Esophagus squamous epithelium (tissue), 5 donors: ENCODE data around the gene RNF212. TPM values are rescaled to one million over a fixed set of nuclear protein-coding genes. Genes with fewer than 3 reads are reported as not detected.

ENCODE experiments used
- DNase-seq: peaks from one replicate; lab custom pipeline; 2025; lab: John Stamatoyannopoulos, UW
- H3K27ac ChIP-seq, 4 donors: fragments of 200-600 bp; sonication (generic); one replicate each; pipeline ENCODE4 v1.5.1; 2016 to 2019; ENCODE audit warnings: mild to moderate bottlenecking in 1 of 4
- H3K27me3 ChIP-seq, 4 donors: fragments of 200-600 bp; sonication (generic); 1 replicate in 3 of 4; 2 replicates in 1 of 4; pipeline versions ENCODE4 v1.5.1 to v1.6.0; 2017 to 2021; ENCODE audit warnings: antibody characterized with exemption in 1 of 4
- H3K36me3 ChIP-seq, 3 donors: fragments of 200-600 bp; sonication (generic); one replicate each; pipeline ENCODE4 v1.5.1; 2016 to 2019
- H3K4me1 ChIP-seq, 3 donors: fragments of 200-600 bp; sonication (generic); one replicate each; pipeline ENCODE4 v1.5.1; 2017 to 2019
- H3K4me3 ChIP-seq, 4 donors: fragments of 200-600 bp; sonication (generic); 1 replicate in 3 of 4; 2 replicates in 1 of 4; pipeline ENCODE4 v1.5.1; 2016 to 2019; ENCODE audit warnings: mild to moderate bottlenecking in 2 of 4, moderate library complexity in 1 of 4
- H3K9me3 ChIP-seq, 3 donors: fragments of 200-600 bp; sonication (generic); one replicate each; pipeline ENCODE4 v1.5.1; 2016 to 2019
- POLR2A ChIP-seq, 4 donors: fragments of 450-650 bp; IDR thresholded peaks; one replicate each; pipeline ENCODE4 v1.6.1; 2017; ENCODE audit warnings: antibody characterized with exemption in 4 of 4, mild to moderate bottlenecking in 4 of 4, moderate library complexity in 3 of 4
- WGBS, 2 donors: methylation state at CpG; one replicate each; pipeline ENCODE4 v1.1.5; 2018; 5-methylcytosine and 5-hydroxymethylcytosine counted together
- intact Hi-C: fragments of 100-400 bp; cut with DNase I; formaldehyde crosslinking; loops from one replicate; pipeline ENCODE4 v1.15.0; 2022
- total RNA-seq, 4 donors: library from RNA; depleted of rRNA; stranded (reverse); fragments of >200 nt; gene quantifications; one replicate each; pipeline ENCODE4 v1.1.0, GENCODE V29; 2016
- TF ChIP-seq, protein P1 (sequence below), 6 experiments: fragments of 450-650 bp in 4 of 6; fragments of 200-600 bp in 2 of 6; sonication (generic) in 2 of 6; IDR thresholded peaks; one replicate each; pipeline ENCODE4 v1.5.1; 2016 to 2019; ENCODE audit warnings: antibody characterized with exemption in 6 of 6, mild to moderate bottlenecking in 4 of 6, moderate library complexity in 4 of 6
- donor health status: DM: yes; HTN: yes; CAD: no.

Gene RNF212
- total RNA-seq, 4 donors from 2014 or later = 0.53 to 6.3 (median 1.9) TPM

- no CpG with 5 or more reads among the region's 3 CpGs for WGBS, 2 donors
- TF ChIP-seq, protein P1, sequence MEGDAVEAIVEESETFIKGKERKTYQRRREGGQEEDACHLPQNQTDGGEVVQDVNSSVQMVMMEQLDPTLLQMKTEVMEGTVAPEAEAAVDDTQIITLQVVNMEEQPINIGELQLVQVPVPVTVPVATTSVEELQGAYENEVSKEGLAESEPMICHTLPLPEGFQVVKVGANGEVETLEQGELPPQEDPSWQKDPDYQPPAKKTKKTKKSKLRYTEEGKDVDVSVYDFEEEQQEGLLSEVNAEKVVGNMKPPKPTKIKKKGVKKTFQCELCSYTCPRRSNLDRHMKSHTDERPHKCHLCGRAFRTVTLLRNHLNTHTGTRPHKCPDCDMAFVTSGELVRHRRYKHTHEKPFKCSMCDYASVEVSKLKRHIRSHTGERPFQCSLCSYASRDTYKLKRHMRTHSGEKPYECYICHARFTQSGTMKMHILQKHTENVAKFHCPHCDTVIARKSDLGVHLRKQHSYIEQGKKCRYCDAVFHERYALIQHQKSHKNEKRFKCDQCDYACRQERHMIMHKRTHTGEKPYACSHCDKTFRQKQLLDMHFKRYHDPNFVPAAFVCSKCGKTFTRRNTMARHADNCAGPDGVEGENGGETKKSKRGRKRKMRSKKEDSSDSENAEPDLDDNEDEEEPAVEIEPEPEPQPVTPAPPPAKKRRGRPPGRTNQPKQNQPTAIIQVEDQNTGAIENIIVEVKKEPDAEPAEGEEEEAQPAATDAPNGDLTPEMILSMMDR (IDR thresholded peaks at IDR 0.05) = no peak
- TF ChIP-seq POLR2A (IDR thresholded peaks at IDR 0.05) = no peak
- no peaks in the 10 kb centered on the region for H3K9me3 ChIP-seq
Measured at GRCh38 chr4:1150875-1151274, 37.5 kb upstream of the RNF212 start.

GRCh38 chr4:1139860-1140259, 26.5 kb upstream of the RNF212 start:
- Histone ChIP-seq H3K27me3 (peaks cover 0 to 25% (median 0%) of the 10 kb centered on the region in 4 donors), H3K4me3 (no peak overlapping the region), H3K27ac (no peak overlapping the region), H3K9me3 (no peaks in the 10 kb centered on the region), H3K36me3 (no peaks in the 10 kb centered on the region), H3K4me1 (peaks cover 0 to 4% (median 0%) of the 10 kb centered on the region in 3 donors)
- DNase-seq = no peak
- TF ChIP-seq, protein P1 (IDR thresholded peaks at IDR 0.05) = no peak
- TF ChIP-seq POLR2A (IDR thresholded peaks at IDR 0.05) = no peak
- intact Hi-C loops = no loop called here
- WGBS, 2 donors = 74 to 80% methylated on average over 1 of the region's 1 CpG

More at GRCh38 chr4:1150875-1151274, 37.5 kb upstream of the RNF212 start:
- H3K4me3 ChIP-seq = no peak overlapping the region
- intact Hi-C loops = no loop called here
- H3K36me3 ChIP-seq = no peaks in the 10 kb centered on the region
- peaks cover 0 to 29% (median 0%) of the 10 kb centered on the region in 4 donors for H3K27me3 ChIP-seq
- no peak for DNase-seq
- peaks cover 0 to 12% (median 0%) of the 10 kb centered on the region in 3 donors for H3K4me1 ChIP-seq
- H3K27ac ChIP-seq = no peak overlapping the region

DNA sequence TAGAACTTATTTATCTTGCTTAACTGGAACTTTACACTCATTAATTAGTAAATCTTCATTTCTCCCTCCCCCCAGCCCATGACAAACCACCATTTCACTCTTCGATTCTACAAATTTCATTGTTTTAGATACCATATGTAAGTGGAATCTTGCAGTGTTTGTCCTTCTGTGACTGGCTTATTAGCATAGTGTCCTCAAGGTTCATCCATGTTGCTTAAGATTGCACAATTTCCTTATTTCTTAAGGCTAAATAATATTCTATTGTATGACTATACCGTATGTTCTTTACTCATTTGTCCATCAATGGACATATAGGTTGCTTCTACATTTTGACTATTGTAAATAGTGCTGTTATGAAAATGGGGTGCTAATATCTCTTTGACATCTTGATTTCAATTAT, 24.5 kb upstream of the RNF212 start:
- H3K9me3 ChIP-seq = no peaks in the 10 kb centered on the region
- 60 to 68% methylated on average over 2 of the region's 2 CpGs for WGBS, 2 donors
- intact Hi-C loops = no loop called here
- peaks cover 0 to 4% (median 0%) of the 10 kb centered on the region in 3 donors for H3K4me1 ChIP-seq
- H3K27ac ChIP-seq = no peak overlapping the region
- peaks cover 0 to 18% (median 0%) of the 10 kb centered on the region in 4 donors for H3K27me3 ChIP-seq
- peak overlapping the region in 1 of 4 donors; percentile 19 for H3K4me3 ChIP-seq
- H3K36me3 ChIP-seq = no peaks in the 10 kb centered on the region
- no peak for DNase-seq
- TF ChIP-seq, protein P1 (IDR thresholded peaks at IDR 0.05) = no peak
- TF ChIP-seq POLR2A (IDR thresholded peaks at IDR 0.05) = no peak

DNA sequence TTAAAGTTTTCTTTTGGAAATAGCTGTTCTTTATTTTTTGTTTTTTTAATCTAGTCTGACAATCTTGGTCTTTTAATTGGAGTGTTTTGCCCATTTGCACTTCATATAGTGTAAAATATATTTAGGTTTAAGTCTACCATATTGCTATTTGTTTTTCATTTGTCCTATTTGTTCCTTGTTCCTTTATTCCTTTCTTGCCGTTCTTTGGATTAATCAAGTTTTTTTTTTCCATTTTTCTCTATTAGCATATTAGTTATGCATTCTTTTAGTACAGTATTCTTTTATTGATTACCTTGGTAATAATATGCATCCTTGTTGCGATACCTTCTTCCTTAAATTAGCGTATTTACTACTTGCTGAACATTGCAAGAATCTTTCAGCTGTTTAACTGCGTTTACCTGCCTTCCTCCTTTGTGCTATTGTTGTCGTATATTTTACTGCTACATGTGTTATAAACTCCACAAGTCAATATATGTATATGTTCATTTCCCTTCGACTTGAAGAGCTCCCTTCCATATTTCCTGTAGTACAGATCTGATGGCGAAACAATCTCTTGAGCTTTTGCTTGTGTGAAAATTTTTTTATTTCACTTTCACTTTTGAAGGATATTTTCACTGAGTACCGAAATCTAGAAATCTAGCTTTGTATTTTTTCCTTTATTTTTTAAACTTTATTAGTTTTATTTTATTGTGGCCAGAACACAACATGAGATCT, 23.9 kb upstream of the RNF212 start:
- no peak for TF ChIP-seq POLR2A (IDR thresholded peaks at IDR 0.05)
- TF ChIP-seq, protein P1 (IDR thresholded peaks at IDR 0.05) = no peak
- no peaks in the 10 kb centered on the region for H3K36me3 ChIP-seq
- H3K27ac ChIP-seq = no peak overlapping the region
- DNase-seq = no peak
- H3K4me1 ChIP-seq = peaks cover 0 to 4% (median 0%) of the 10 kb centered on the region in 3 donors
- peak overlapping the region in 1 of 4 donors; percentile 19 for H3K4me3 ChIP-seq
- H3K9me3 ChIP-seq = no peaks in the 10 kb centered on the region
- WGBS, 2 donors = 53 to 67% methylated on average over 8 of the region's 8 CpGs
- H3K27me3 ChIP-seq = peaks cover 0 to 12% (median 0%) of the 10 kb centered on the region in 4 donors
- intact Hi-C loops = no loop called here

DNA sequence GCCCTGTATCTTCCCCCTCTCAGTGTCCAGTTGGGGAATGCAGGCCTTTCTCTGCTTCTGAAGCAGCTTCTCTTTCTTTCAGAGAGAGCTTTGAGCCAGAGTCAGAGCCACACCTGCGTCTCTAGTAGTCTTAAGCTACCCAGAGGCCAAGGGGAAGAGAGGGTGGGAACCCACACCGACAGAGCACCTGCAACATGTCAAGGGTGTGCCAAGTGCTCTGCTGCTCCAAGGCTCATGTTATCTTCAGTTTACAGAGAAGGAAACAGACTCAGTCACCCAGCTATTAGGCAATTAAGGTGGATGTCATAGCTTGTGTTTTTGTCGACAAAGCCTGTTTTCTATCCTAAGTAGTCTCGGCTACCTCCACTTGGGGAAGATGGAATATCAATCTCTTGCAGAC, 22.7 kb upstream of the RNF212 start:
- Histone ChIP-seq H3K36me3 (no peaks in the 10 kb centered on the region), H3K27ac (no peak overlapping the region), H3K4me1 (peaks cover 0 to 4% (median 0%) of the 10 kb centered on the region in 3 donors), H3K27me3 (peaks cover 0 to 10% (median 0%) of the 10 kb centered on the region in 4 donors), H3K4me3 (no peak overlapping the region), H3K9me3 (no peaks in the 10 kb centered on the region)
- no peak for DNase-seq
- intact Hi-C loops = no loop called here
- no peak for TF ChIP-seq POLR2A (IDR thresholded peaks at IDR 0.05)
- TF ChIP-seq, protein P1 (IDR thresholded peaks at IDR 0.05) = no peak
- 27 to 59% methylated on average over 3 to 4 of the region's 4 CpGs for WGBS, 2 donors
